Stimulated activated naive CD8-positive, alpha-beta T cell treated with anti-CD3 and anti-CD28 coated beads, Interleukin-15, Interleukin-2, amounts not matched to agents 100 U/mL and 50 U/mL, for 24 hours (primary cell): Measurements from ENCODE around the gene CMTR1.
"Not testable (repeated sequence)": the region's sequence is repeated elsewhere in the genome, so short reads cannot be mapped to it uniquely, and the experiment has no call there.

Experiments used
- ATAC-seq: fragments of 150-1000 bp; cut with Tn5 transposase; one replicate; pipeline ENCODE4 v1.10.0; 2021
- DNase-seq: peaks from one replicate; pipeline ENCODE4 v3.0.0; 2021

CMTR1 gene

GRCh38 chr6:37433657-37434271, 743 bp downstream of the CMTR1 start:
- ATAC-seq (peak; percentile 57), DNase-seq (peak; percentile 52)

- ATAC-seq, result no peak
- no peak for DNase-seq
These were observed 2.4 kb downstream of the CMTR1 start for GRCh38 chr6:37435373-37435772.

- ATAC-seq (no peak), DNase-seq (no peak)
These were observed 2.8 kb downstream of the CMTR1 start for GRCh38 chr6:37435816-37436215.

- no peak for ATAC-seq
- no peak for DNase-seq
These were observed 5.9 kb downstream of the CMTR1 start for GRCh38 chr6:37438930-37439329.

- ATAC-seq (no peak), DNase-seq (no peak)
These were observed 8.6 kb downstream of the CMTR1 start for GRCh38 chr6:37441651-37442050.

GRCh38 chr6:37442416-37443215, 9.6 kb downstream of the CMTR1 start:
- ATAC-seq, result no peak

GRCh38 chr6:37443216-37443542, 10.2 kb downstream of the CMTR1 start:
- ATAC-seq, result not testable (repeated sequence)

More at GRCh38 chr6:37442416-37443215, 9.6 kb downstream of the CMTR1 start:
- DNase-seq, result no peak

GRCh38 chr6:37449984-37450383, 17.0 kb downstream of the CMTR1 start:
- ATAC-seq (no peak), DNase-seq (no peak)

More at GRCh38 chr6:37443216-37443542, 10.2 kb downstream of the CMTR1 start:
- DNase-seq, result not testable (repeated sequence)

GRCh38 chr6:37451441-37452193, 18.6 kb downstream of the CMTR1 start:
- DNase-seq (no peak), ATAC-seq (no peak)

- ATAC-seq (no peak), DNase-seq (no peak)
These were observed 19.5 kb downstream of the CMTR1 start for GRCh38 chr6:37452522-37452921.

GRCh38 chr6:37454420-37455140, 21.6 kb downstream of the CMTR1 start:
- DNase-seq (no peak), ATAC-seq (no peak)

- ATAC-seq, result no peak
- no peak for DNase-seq
These were observed 23.1 kb downstream of the CMTR1 start for GRCh38 chr6:37456126-37456525.

- DNase-seq (no peak), ATAC-seq (no peak)
These were observed 24.0 kb downstream of the CMTR1 start for GRCh38 chr6:37456816-37457560.

GRCh38 chr6:37459981-37460800, 27.2 kb downstream of the CMTR1 start:
- no peak for DNase-seq
- no peak for ATAC-seq

- DNase-seq (no peak), ATAC-seq (no peak)
These were observed 27.8 kb downstream of the CMTR1 start for GRCh38 chr6:37460805-37461204.

- DNase-seq (no peak), ATAC-seq (no peak)
These were observed 30.1 kb downstream of the CMTR1 start for GRCh38 chr6:37463110-37463509.

- no peak for DNase-seq
- ATAC-seq, result no peak
These were observed 34.7 kb downstream of the CMTR1 start for GRCh38 chr6:37467718-37468117.

GRCh38 chr6:37473364-37474095, 40.5 kb downstream of the CMTR1 start:
- DNase-seq, result no peak

GRCh38 chr6:37474316-37474715, 41.3 kb downstream of the CMTR1 start:
- no peak for ATAC-seq
- no peak for DNase-seq

More at GRCh38 chr6:37473364-37474095, 40.5 kb downstream of the CMTR1 start:
- no peak for ATAC-seq

GRCh38 chr6:37477191-37477590, 44.2 kb downstream of the CMTR1 start:
- no peak for DNase-seq
- ATAC-seq, result no peak
